Nucleus accumbens (tissue), 56 donors: ENCODE measurements around the gene FREM2.

ENCODE experiments used
- DNase-seq, 56 donors: peaks; one replicate each; lab custom pipeline; 2025; lab: John Stamatoyannopoulos, UW

FREM2 gene

GRCh38 chr13:38687246-38688229, 661 bp downstream of the FREM2 start:
- no peak for DNase-seq

GRCh38 chr13:38688674-38689073, 1.8 kb downstream of the FREM2 start:
- no peak for DNase-seq

- DNase-seq, result no peak
These were observed 3.4 kb downstream of the FREM2 start for GRCh38 chr13:38690231-38690630.

GRCh38 chr13:38693168-38693567, 6.3 kb downstream of the FREM2 start:
- no peak for DNase-seq

GRCh38 chr13:38693641-38694040, 6.8 kb downstream of the FREM2 start:
- DNase-seq, result peak in 1 of 56 donors; percentile 20

GRCh38 chr13:38697197-38697596, 10.3 kb downstream of the FREM2 start:
- no peak for DNase-seq

DNA sequence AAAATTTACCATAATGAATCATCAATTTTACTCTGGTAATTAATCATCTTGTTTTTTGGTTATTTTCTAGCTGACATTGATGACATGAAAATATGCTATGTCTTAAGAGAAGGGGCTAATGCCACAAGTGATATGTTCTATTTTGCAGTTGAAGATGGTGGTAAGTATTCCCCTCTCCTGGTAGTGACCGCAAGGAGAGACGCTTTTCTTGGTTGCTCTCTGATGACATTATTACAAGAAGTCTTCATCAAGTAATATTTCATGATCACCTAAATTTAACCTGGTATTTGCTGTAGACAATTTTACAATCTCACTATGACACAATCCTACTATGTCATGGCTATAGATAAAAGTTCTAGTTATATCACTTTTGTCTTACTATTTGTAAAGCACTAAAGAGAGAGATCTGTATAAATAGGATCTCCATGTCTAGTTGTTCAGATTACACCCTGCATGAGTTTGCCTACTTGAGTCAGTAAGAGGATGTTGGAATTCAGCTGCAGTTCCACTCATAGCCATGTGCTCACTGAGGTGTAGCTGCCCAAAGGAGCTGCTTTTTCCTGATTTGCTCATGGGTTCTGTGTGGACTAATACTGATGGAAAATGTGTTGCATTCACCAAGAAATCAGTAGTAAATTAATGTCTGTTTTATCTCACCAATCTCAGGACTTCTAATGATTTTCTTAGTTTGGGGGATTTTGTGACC, 10.9 kb downstream of the FREM2 start:
- no peak for DNase-seq

DNA sequence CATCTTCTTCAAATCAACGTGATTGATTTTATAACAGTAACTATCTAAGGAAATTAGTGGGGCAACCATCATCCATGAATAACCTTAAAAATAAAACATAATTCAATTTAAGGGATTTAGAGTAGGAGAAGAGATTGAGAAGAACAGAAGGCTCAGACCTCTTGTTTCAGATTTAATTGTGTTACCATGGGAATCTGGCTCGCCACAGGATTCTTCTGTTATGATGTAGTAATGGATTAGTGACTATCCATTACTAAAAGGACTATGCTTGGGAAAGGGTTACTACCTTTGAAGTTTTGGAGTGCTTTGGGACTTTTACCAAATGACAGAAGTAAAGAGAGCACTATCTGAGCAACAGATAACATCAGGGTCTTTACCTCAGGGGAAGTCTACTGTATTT, 13.2 kb downstream of the FREM2 start:
- no peak for DNase-seq

- no peak for DNase-seq
These were observed 15.8 kb downstream of the FREM2 start for GRCh38 chr13:38702669-38703068.

- no peak for DNase-seq
These were observed 16.4 kb downstream of the FREM2 start for GRCh38 chr13:38703255-38703654.

DNA sequence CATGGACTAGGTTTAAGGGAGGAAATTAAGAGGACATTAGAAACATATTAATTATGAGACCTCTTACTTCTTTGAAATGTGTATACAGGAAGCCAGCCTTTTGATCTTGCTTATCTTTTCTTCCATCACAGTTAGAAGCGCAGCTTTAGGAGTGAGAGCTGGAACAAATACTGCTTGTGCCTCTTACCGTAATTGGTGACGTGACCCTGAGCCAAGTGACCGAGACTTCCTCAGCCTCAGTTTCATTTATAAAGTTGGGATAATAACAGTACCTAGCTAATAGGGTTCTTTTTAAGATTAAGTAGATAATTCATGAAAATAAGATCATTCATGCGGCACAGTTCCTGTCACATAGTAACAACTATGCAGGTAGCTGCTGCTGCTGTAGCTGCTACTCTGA, 18.5 kb downstream of the FREM2 start:
- no peak for DNase-seq

DNA sequence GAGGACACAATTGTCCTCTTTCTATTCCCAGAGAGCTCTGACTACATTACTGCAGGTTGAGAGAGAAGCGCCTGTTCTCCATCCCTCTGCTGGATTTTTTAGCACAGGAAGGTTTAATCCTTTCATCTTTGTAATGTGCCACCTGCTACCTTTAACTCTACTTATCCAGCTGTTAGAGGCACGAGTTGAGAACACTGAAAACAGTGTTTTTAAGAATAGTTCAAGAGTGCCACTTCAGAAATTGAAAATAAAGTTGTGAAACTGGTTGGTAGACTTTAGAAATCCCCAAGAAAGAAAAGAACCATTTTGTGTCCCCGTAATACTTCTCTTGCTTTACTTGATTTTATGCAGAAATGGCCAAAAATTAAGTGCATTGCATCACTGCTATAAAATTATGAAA, 20.6 kb downstream of the FREM2 start:
- no peak for DNase-seq

DNA sequence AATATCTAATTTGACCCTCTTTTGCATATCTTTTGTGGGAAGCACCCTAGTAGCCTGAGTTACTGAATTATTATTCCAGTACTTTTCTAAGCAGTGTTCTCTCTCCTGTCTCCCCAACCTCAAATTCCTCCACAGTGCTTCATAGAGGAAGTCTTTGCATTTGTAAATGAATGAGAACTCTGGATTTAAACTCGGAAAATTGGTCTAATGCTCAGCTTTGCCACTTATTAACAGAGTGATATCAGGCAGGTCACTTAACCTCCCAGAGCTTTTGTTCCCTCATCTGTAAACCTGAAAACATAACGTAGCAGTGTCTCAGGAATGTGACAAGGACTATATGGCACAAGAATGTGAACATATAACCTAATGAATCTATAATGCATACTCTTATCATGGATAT, 26.2 kb downstream of the FREM2 start:
- DNase-seq, result no peak

DNA sequence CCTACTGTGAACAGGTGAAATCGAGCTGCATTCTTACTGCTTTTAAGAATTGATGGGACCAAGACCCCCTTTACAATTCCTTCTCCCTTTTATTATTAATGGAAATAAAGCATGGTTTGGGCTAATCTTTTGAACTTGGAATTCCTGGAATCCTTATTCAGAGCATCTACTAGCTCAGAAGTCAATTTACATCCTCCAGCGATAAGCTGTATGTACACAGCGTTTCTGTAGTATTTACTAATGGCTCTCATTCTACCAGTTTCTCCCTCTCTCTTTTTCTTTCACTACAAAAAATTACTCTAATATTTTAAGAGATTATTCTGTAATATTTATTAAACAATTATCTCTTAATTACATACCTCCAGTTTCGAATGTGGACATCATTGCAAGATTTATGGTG, 31.5 kb downstream of the FREM2 start:
- DNase-seq, result no peak

GRCh38 chr13:38730332-38730731, 43.5 kb downstream of the FREM2 start:
- DNase-seq, result no peak

DNA sequence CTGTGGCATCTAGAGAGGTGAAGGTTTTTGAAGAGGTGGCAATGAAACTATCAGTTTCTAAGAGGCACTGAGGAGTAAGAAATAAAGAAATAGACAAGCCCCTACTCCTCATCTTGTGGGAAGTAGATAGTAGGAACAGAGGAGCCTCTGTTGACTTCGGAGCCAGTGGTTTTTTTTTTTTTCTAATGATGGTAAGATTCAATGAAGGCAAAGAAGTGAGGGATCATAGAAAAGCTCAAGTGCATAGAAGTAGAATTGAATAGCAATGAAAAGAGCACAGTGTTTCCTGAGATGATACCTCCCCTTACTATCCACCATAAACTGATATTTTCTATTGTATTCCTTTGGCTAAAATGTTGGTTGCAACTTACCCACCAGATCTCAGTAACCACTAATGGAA, 46.3 kb downstream of the FREM2 start:
- no peak for DNase-seq

- no peak for DNase-seq
These were observed 49.0 kb downstream of the FREM2 start for GRCh38 chr13:38735665-38736440.

- DNase-seq, result no peak
These were observed 56.6 kb downstream of the FREM2 start for GRCh38 chr13:38743466-38743865.

GRCh38 chr13:38752686-38753085, 65.8 kb downstream of the FREM2 start:
- DNase-seq, result no peak

DNA sequence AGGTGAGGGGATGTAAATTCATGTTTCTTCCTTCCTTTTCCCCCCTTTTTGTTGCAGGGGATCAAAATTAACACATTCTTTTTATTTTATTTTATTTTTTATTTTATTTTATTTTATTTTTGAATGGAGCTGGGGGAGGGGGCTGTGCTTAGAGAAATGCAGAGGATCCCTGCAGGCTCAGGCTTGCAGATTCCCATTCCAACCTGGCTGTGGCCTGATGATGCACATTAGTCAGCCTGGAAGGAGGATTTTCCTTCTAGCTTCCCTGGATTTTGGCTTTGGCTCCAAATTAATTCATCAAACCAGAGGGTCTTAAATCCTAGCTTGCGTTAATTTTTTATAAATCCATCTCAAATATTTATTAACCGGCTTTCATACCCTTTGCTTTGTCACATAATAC, 67.0 kb downstream of the FREM2 start:
- DNase-seq, result no peak

DNA sequence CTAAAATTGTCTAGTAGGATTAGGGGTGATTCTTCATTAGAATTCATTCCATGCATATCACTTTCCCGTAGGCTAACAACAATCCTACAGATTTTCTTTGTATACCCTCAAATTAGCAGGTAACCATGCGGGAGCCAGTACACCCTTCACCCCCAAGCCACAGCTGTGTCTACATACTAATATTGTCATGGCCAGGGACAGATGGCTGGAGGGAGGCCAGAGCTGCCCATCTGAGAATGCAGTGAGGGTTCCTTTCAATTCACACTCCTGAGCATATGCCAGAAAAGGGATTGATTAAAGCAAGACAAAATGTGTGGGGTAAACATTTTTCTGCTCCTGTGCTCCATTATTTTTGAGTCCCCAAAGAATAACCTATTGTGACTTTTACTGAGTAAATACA, 68.9 kb downstream of the FREM2 start:
- DNase-seq, result no peak
